WTC11 (cell line): ENCODE data around the gene SLC30A1. TPM values are rescaled to one million over a fixed set of nuclear protein-coding genes. Genes with fewer than 3 reads are reported as not detected.

Experiments
- ATAC-seq: fragments of 200-7000 bp; cut with Tn5 transposase; 2 replicates; pipeline ENCODE4 v1.10.0; 2021; ENCODE audit warnings: mild to moderate bottlenecking, moderate library complexity
- CTCF ChIA-PET: fragments of 300-600 bp; sonication (Branson Sonifier 250); formaldehyde crosslinking; loops from one replicate; lab custom pipeline; 2021; ENCODE audit warnings: antibody characterized with exemption; lab: Charles Lee
- POLR2A ChIA-PET: fragments of 350-600 bp; sonication (Branson Sonifier 250); formaldehyde crosslinking; loops from one replicate; lab custom pipeline; 2021; ENCODE audit warnings: antibody characterized with exemption; lab: Charles Lee
- DNase-seq: peaks from one replicate; pipeline ENCODE4 v3.0.0; 2021; ENCODE audit warnings: low spot score
- H3K27ac Mint-ChIP-seq: 2 replicates; pipeline ENCODE4 v1.8.0; 2021; ENCODE audit warnings: mixed read lengths
- H3K27me3 Mint-ChIP-seq: 2 replicates; pipeline ENCODE4 v1.8.0; 2021; ENCODE audit warnings: low read depth, mild to moderate bottlenecking, moderate library complexity, mixed read lengths
- H3K36me3 Mint-ChIP-seq: 2 replicates; pipeline ENCODE4 v1.8.0; 2021; ENCODE audit warnings: mixed read lengths
- H3K4me1 Mint-ChIP-seq: 2 replicates; pipeline ENCODE4 v1.8.0; 2022; ENCODE audit warnings: mixed read lengths
- H3K4me3 Mint-ChIP-seq: 2 replicates; pipeline ENCODE4 v1.8.0; 2021; ENCODE audit warnings: mild to moderate bottlenecking, moderate library complexity, mixed read lengths
- H3K9me3 Mint-ChIP-seq: 2 replicates; pipeline ENCODE4 v1.8.0; 2021; ENCODE audit warnings: mixed read lengths
- ATF6 ChIP-seq: sonication (generic); formaldehyde crosslinking; IDR thresholded peaks from 2 replicates; pipeline ENCODE4 v1.8.1; 2023; ENCODE audit warnings: mild to moderate bottlenecking, missing genetic modification reagents
- EMX1 ChIP-seq: fragments of 250-450 bp; sonication (Bioruptor Pico); IDR thresholded peaks from 2 replicates; pipeline ENCODE4 v1.8.0; 2021; ENCODE audit warnings: mild to moderate bottlenecking
- ERG ChIP-seq: fragments of 250-450 bp; sonication (Bioruptor Pico); IDR thresholded peaks from 2 replicates; pipeline ENCODE4 v1.8.0; 2021; ENCODE audit warnings: mild to moderate bottlenecking
- JAZF1 ChIP-seq: fragments of 250-450 bp; sonication (Bioruptor Pico); IDR thresholded peaks from 2 replicates; pipeline ENCODE4 v1.9.0; 2021; ENCODE audit warnings: moderate library complexity, mild to moderate bottlenecking, inconsistent platforms
- MYBL2 ChIP-seq: sonication (generic); formaldehyde crosslinking; IDR thresholded peaks from 2 replicates; pipeline ENCODE4 v1.8.1; 2023; ENCODE audit warnings: mild to moderate bottlenecking, moderate library complexity, missing genetic modification reagents
- SP1 ChIP-seq: sonication (generic); formaldehyde crosslinking; conservative IDR thresholded peaks from 2 replicates; pipeline ENCODE4 v1.8.1; 2022; ENCODE audit warnings: missing genetic modification reagents
- ZBTB21 ChIP-seq: sonication (generic); formaldehyde crosslinking; IDR thresholded peaks from 2 replicates; pipeline ENCODE4 v1.8.1; 2023; ENCODE audit warnings: mild to moderate bottlenecking, missing genetic modification reagents, borderline replicate concordance
- ZNF138 ChIP-seq: sonication (generic); formaldehyde crosslinking; conservative IDR thresholded peaks from 2 replicates; pipeline ENCODE4 v1.8.1; 2022; ENCODE audit warnings: mild to moderate bottlenecking, moderate library complexity, missing genetic modification reagents
- ZNF317 ChIP-seq: sonication (generic); formaldehyde crosslinking; IDR thresholded peaks from 2 replicates; pipeline ENCODE4 v1.8.1; 2023; ENCODE audit warnings: low read depth, mild to moderate bottlenecking, moderate library complexity, missing genetic modification reagents, borderline replicate concordance
- ZNF416 ChIP-seq: fragments of 250-450 bp; sonication (Bioruptor Pico); IDR thresholded peaks from 2 replicates; pipeline ENCODE4 v1.9.0; 2021; ENCODE audit warnings: mild to moderate bottlenecking, inconsistent platforms
- ZNF425 ChIP-seq: fragments of 250-450 bp; sonication (Bioruptor Pico); conservative IDR thresholded peaks from 2 replicates; pipeline ENCODE4 v1.9.0; 2021; ENCODE audit warnings: mild to moderate bottlenecking
- ZNF671 ChIP-seq: fragments of 250-450 bp; sonication (Bioruptor Pico); IDR thresholded peaks from 2 replicates; pipeline ENCODE4 v1.8.0; 2021; ENCODE audit warnings: mild to moderate bottlenecking
- total RNA-seq: library from RNA; stranded (reverse); gene quantifications from 3 replicates; pipeline ENCODE4 v1.2.3, GENCODE V29; 2021
- TF ChIP-seq, protein P1 (sequence below): sonication (generic); formaldehyde crosslinking; IDR thresholded peaks from 2 replicates; pipeline ENCODE4 v1.8.0; 2023; ENCODE audit warnings: missing genetic modification reagents
- TF ChIP-seq, protein P2 (sequence below): sonication (generic); formaldehyde crosslinking; IDR thresholded peaks from 2 replicates; pipeline ENCODE4 v1.8.0; 2022; ENCODE audit warnings: missing genetic modification reagents

Gene SLC30A1
- total RNA-seq, 1 experiment from 2014 or later = 20.0 TPM

DNA sequence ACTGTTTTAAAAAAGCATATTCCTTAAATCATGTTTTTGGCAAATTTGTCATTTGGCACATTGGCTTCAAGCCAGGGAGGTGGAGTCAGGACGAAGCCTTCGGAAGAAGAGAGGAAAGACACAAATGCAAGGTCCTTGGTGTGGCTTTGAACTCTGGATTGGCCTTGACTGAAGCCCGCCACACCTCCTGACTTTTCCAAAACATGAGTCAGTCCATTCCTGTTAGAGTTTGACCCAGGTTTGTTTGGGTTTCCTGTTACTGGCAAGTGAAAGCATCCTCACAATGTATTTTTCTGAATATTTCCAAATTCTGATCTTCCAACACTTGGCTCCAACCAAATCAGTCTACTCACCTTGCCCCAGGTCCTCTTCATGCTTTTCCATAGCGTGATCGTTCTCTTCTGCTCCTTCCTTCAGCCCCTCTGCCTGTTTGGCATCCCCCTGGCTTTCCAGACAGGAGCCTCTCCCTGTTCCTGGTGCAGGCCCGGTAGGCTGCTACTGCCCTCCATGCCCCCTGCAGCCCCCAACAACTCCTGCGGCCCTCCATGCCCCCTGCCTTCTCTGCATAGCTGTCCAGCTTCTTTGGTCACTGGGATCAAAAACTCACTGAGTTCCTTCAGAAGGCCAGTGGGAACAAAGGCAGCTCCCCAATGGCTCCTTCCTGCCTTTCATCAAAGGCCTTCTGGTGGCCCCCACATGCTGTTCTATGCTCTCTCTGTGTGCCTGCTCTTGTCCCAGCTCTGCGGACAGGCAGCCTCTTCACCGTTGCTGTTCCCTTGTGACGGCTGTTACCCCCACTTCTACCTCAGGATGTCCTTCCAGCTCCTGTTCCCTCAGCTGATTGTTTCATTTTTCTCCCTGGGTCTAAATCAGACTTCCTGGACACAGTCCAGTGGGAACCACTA lies 30.4 kb upstream of the SLC30A1 start:
- H3K27me3 Mint-ChIP-seq = no peaks in the 10 kb centered on the region
- ChIA-PET CTCF (no interaction called here), POLR2A (no interaction called here)
- no peaks in the 10 kb centered on the region for H3K36me3 Mint-ChIP-seq
- no peak for TF ChIP-seq MYBL2
- TF ChIP-seq ZNF138 (CRISPR knock-in tag) = no peak
- no peak for TF ChIP-seq ZNF317
- TF ChIP-seq JAZF1 = no peak
- TF ChIP-seq ZNF425 (CRISPR knock-in tag) = no peak
- TF ChIP-seq, protein P1, sequence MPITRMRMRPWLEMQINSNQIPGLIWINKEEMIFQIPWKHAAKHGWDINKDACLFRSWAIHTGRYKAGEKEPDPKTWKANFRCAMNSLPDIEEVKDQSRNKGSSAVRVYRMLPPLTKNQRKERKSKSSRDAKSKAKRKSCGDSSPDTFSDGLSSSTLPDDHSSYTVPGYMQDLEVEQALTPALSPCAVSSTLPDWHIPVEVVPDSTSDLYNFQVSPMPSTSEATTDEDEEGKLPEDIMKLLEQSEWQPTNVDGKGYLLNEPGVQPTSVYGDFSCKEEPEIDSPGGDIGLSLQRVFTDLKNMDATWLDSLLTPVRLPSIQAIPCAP (CRISPR knock-in tag) = no peak
- no peak for TF ChIP-seq ZNF671 (CRISPR knock-in tag)
- no peak for TF ChIP-seq ERG (CRISPR knock-in tag)
- TF ChIP-seq ATF6 = no peak
- TF ChIP-seq ZNF416 = no peak
- TF ChIP-seq, protein P2, sequence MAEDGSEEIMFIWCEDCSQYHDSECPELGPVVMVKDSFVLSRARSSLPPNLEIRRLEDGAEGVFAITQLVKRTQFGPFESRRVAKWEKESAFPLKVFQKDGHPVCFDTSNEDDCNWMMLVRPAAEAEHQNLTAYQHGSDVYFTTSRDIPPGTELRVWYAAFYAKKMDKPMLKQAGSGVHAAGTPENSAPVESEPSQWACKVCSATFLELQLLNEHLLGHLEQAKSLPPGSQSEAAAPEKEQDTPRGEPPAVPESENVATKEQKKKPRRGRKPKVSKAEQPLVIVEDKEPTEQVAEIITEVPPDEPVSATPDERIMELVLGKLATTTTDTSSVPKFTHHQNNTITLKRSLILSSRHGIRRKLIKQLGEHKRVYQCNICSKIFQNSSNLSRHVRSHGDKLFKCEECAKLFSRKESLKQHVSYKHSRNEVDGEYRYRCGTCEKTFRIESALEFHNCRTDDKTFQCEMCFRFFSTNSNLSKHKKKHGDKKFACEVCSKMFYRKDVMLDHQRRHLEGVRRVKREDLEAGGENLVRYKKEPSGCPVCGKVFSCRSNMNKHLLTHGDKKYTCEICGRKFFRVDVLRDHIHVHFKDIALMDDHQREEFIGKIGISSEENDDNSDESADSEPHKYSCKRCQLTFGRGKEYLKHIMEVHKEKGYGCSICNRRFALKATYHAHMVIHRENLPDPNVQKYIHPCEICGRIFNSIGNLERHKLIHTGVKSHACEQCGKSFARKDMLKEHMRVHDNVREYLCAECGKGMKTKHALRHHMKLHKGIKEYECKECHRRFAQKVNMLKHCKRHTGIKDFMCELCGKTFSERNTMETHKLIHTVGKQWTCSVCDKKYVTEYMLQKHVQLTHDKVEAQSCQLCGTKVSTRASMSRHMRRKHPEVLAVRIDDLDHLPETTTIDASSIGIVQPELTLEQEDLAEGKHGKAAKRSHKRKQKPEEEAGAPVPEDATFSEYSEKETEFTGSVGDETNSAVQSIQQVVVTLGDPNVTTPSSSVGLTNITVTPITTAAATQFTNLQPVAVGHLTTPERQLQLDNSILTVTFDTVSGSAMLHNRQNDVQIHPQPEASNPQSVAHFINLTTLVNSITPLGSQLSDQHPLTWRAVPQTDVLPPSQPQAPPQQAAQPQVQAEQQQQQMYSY = no peak
- TF ChIP-seq EMX1 (CRISPR knock-in tag) = no peak
- no peak for TF ChIP-seq SP1 (CRISPR knock-in tag)
- TF ChIP-seq ZBTB21 (CRISPR knock-in tag) = no peak
- H3K27ac Mint-ChIP-seq = no peak overlapping the region
- H3K4me1 Mint-ChIP-seq = peaks cover 6% of the 10 kb centered on the region; the same call in 1 of the 2 replicates
- no peak for DNase-seq
- no peak for ATAC-seq
- H3K4me3 Mint-ChIP-seq = no peak overlapping the region
- no peaks in the 10 kb centered on the region for H3K9me3 Mint-ChIP-seq
